OCI-LY3 (cell line): Measurements from ENCODE around the gene BLOC1S1.

Experiments
- H2AFZ ChIP-seq: fragments of 200-600, 300-600 bp; shearing (Covaris generic); 2 replicates; pipeline ENCODE4 v1.6.0; 2014; ENCODE audit warnings: antibody characterized with exemption, low read depth, low read length
- H3K27ac ChIP-seq: fragments of 200-600, 300-600 bp; sonication (generic); 2 replicates; pipeline ENCODE4 v1.5.1; 2014; ENCODE audit warnings: mild to moderate bottlenecking, low read length, moderate library complexity, mixed read lengths
- H3K27me3 ChIP-seq: fragments of 200-600, 300-600 bp; sonication (generic); 2 replicates; pipeline ENCODE4 v1.6.1; 2014; ENCODE audit warnings: low read depth, low read length, mixed read lengths
- H3K36me3 ChIP-seq: fragments of 200-600, 300-600 bp; sonication (generic); replicated peaks from 2 replicates; pipeline ENCODE3; 2014; ENCODE audit warnings: low read depth, low read length, mixed read lengths
- H3K4me1 ChIP-seq: fragments of 300-600, 200-600 bp; sonication (generic); 2 replicates; pipeline ENCODE4 v1.6.1; 2014; ENCODE audit warnings: low read length, mixed read lengths
- H3K4me2 ChIP-seq: fragments of 200-600, 300-600 bp; sonication (generic); 2 replicates; pipeline ENCODE4 v1.6.1; 2014; ENCODE audit warnings: low read length, mixed read lengths
- H3K4me3 ChIP-seq: fragments of 300-600, 200-600 bp; sonication (generic); 2 replicates; pipeline ENCODE4 v1.5.1; 2014; ENCODE audit warnings: antibody characterized with exemption, mild to moderate bottlenecking, low read length, moderate library complexity
- H3K79me2 ChIP-seq: fragments of 300-600, 200-600 bp; shearing (Covaris generic); 2 replicates; pipeline ENCODE4 v1.6.1; 2014; ENCODE audit warnings: mild to moderate bottlenecking, low read length, mixed read lengths
- H3K9ac ChIP-seq: fragments of 300-600, 200-600 bp; shearing (Covaris generic); 2 replicates; pipeline ENCODE4 v1.6.0; 2014; ENCODE audit warnings: mild to moderate bottlenecking, low read length, moderate library complexity
- H3K9me3 ChIP-seq: fragments of 200-600, 300-600 bp; shearing (Covaris generic); 2 replicates; pipeline ENCODE4 v1.6.1; 2014; ENCODE audit warnings: low read length, mixed read lengths; ENCODE audit not compliant: insufficient read depth
- H4K20me1 ChIP-seq: fragments of 200-600, 300-600 bp; sonication (generic); 2 replicates; pipeline ENCODE4 v1.6.1; 2016; ENCODE audit warnings: low read length, mixed read lengths; ENCODE audit not compliant: insufficient read depth
- EZH2phosphoT487 ChIP-seq: fragments of 200-600 bp; shearing (Covaris generic); IDR thresholded peaks from 2 replicates; pipeline ENCODE4 v1.6.1; 2018; ENCODE audit warnings: antibody characterized with exemption, mixed run types, low read depth
- TF ChIP-seq, protein P1 (sequence below): fragments of 200-600, 300-600 bp; sonication (generic); IDR thresholded peaks from 2 replicates; pipeline ENCODE4 v1.5.1; 2014; ENCODE audit warnings: antibody characterized with exemption, low read length, low read depth

BLOC1S1 gene

GRCh38 chr12:55694188-55694515, 21.7 kb upstream of the BLOC1S1 start:
- Histone ChIP-seq H3K4me1 (no peaks in the 10 kb centered on the region), H3K27me3 (no peaks in the 10 kb centered on the region), H4K20me1 (no peaks in the 10 kb centered on the region), H3K36me3 (no peaks in the 10 kb centered on the region), H3K9me3 (no peaks in the 10 kb centered on the region), H3K27ac (no peak overlapping the region), H3K4me2 (no peak overlapping the region), H2AFZ (no peak overlapping the region), H3K79me2 (no peaks in the 10 kb centered on the region), H3K9ac (no peak overlapping the region), H3K4me3 (no peak overlapping the region)
- TF ChIP-seq EZH2phosphoT487: no peak
- TF ChIP-seq, protein P1, sequence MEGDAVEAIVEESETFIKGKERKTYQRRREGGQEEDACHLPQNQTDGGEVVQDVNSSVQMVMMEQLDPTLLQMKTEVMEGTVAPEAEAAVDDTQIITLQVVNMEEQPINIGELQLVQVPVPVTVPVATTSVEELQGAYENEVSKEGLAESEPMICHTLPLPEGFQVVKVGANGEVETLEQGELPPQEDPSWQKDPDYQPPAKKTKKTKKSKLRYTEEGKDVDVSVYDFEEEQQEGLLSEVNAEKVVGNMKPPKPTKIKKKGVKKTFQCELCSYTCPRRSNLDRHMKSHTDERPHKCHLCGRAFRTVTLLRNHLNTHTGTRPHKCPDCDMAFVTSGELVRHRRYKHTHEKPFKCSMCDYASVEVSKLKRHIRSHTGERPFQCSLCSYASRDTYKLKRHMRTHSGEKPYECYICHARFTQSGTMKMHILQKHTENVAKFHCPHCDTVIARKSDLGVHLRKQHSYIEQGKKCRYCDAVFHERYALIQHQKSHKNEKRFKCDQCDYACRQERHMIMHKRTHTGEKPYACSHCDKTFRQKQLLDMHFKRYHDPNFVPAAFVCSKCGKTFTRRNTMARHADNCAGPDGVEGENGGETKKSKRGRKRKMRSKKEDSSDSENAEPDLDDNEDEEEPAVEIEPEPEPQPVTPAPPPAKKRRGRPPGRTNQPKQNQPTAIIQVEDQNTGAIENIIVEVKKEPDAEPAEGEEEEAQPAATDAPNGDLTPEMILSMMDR: no peak

DNA sequence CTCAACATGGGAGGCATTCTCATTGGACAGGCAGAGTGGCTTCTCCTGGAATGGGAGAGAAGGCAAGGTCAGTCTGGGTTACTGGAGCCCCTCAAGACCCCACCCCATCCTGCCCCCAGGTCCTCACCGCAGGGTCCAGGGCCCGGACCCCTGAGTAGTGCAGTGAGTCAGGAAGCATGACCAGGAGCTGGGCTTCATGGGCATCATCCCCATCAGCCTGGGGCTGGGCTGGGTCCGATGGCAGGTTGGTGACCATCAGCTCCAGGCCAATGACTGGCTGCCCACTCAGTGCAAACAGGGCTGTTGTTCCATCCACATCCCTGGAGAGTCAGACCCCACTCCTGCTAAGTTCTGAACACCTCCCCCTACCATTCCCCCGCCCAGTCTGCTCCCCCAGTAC, 21.2 kb upstream of the BLOC1S1 start:
- Histone ChIP-seq H3K27ac (no peak overlapping the region), H3K9ac (no peak overlapping the region), H2AFZ (no peak overlapping the region), H3K79me2 (no peaks in the 10 kb centered on the region), H3K4me3 (no peak overlapping the region), H3K4me1 (no peaks in the 10 kb centered on the region), H4K20me1 (no peaks in the 10 kb centered on the region), H3K4me2 (no peak overlapping the region), H3K36me3 (no peaks in the 10 kb centered on the region), H3K27me3 (no peaks in the 10 kb centered on the region), H3K9me3 (no peaks in the 10 kb centered on the region)
- TF ChIP-seq EZH2phosphoT487: no peak
- TF ChIP-seq, protein P1: no peak

- no peak overlapping the region for H3K4me2 ChIP-seq
- TF ChIP-seq, protein P1: no peak
- TF ChIP-seq EZH2phosphoT487: no peak
- no peaks in the 10 kb centered on the region for H3K9me3 ChIP-seq
- no peaks in the 10 kb centered on the region for H3K4me1 ChIP-seq
- H3K9ac ChIP-seq: no peak overlapping the region
- H3K27me3 ChIP-seq: no peaks in the 10 kb centered on the region
- H3K27ac ChIP-seq: no peak overlapping the region
- H2AFZ ChIP-seq: no peak overlapping the region
- no peaks in the 10 kb centered on the region for H4K20me1 ChIP-seq
- no peaks in the 10 kb centered on the region for H3K79me2 ChIP-seq
- no peak overlapping the region for H3K4me3 ChIP-seq
- no peaks in the 10 kb centered on the region for H3K36me3 ChIP-seq
Measured at GRCh38 chr12:55695349-55695748, 20.5 kb upstream of the BLOC1S1 start.

DNA sequence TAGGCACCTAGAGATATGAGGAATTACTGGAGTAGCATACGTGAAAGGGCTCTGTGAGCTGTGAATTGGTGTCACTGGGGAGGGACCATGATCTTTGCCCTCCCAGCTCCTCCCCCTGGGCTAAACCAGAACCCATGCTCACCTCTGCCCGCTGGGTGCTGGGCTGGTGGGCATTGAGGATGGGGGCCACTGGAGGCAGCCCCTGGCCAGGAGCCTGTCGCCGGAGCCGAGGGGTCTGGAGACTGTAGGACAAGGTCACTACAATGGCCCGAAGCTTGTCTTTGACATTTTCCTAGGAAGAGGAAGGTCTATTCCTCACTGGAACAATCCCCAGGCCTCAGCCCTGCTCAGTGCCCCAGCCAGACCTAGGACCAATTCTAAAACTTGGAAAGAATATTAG, 19.7 kb upstream of the BLOC1S1 start:
- H3K4me3 ChIP-seq: no peak overlapping the region
- H4K20me1 ChIP-seq: no peaks in the 10 kb centered on the region
- H3K36me3 ChIP-seq: no peaks in the 10 kb centered on the region
- H3K27me3 ChIP-seq: no peaks in the 10 kb centered on the region
- no peak for TF ChIP-seq EZH2phosphoT487
- TF ChIP-seq, protein P1: no peak
- H3K9ac ChIP-seq: no peak overlapping the region
- no peak overlapping the region for H2AFZ ChIP-seq
- H3K9me3 ChIP-seq: no peaks in the 10 kb centered on the region
- H3K79me2 ChIP-seq: no peaks in the 10 kb centered on the region
- H3K4me1 ChIP-seq: no peaks in the 10 kb centered on the region
- H3K27ac ChIP-seq: no peak overlapping the region
- no peak overlapping the region for H3K4me2 ChIP-seq
